Body of pancreas (tissue), 4 donors: ENCODE data around the gene SPATA6.

ENCODE experiments used
- CTCF ChIP-seq, 7 experiments: fragments of 450-650 bp in 4 of 7; fragments of 200-600 bp in 3 of 7; sonication (generic) in 3 of 7; IDR thresholded peaks; one replicate each; pipeline ENCODE4 v1.5.1; 2016 to 2019; ENCODE audit warnings: antibody characterized with exemption in 7 of 7
- POLR2A ChIP-seq, 3 donors: fragments of 450-650 bp; IDR thresholded peaks; one replicate each; pipeline ENCODE4 v1.6.1; 2016; ENCODE audit warnings: antibody characterized with exemption in 3 of 3, mild to moderate bottlenecking in 2 of 3

GRCh38 chr1:48248356-48248755 is 223.6 kb downstream of the SPATA6 start:
- TF ChIP-seq CTCF (IDR thresholded peaks at IDR 0.05) (no peak), POLR2A (IDR thresholded peaks at IDR 0.05) (no peak)
